Bronchial epithelial cell (primary cell): ENCODE measurements around the gene ASCC3. TPM values are rescaled to one million over a fixed set of nuclear protein-coding genes. Genes with fewer than 3 reads are reported as not detected.

Experiments used
- DNase-seq: peaks from one replicate; pipeline ENCODE4 v3.0.0-alpha.2; 2010; ENCODE audit warnings: low read depth
- FAIRE-seq: peaks from 2 replicates; lab custom pipeline; 2011; peaks lifted over from hg19 to GRCh38; lab: Jason Lieb, UNC
- H3K27me3 ChIP-seq: 2 replicates; pipeline ENCODE4 v1.5.1; 2011; ENCODE audit warnings: low read length; ENCODE audit not compliant: control insufficient read depth, insufficient read depth
- H3K36me3 ChIP-seq: 2 replicates; pipeline ENCODE4 v1.5.1; 2011; ENCODE audit warnings: low read length; ENCODE audit not compliant: control insufficient read depth, insufficient read depth
- H3K4me3 ChIP-seq: 2 replicates; pipeline ENCODE4 v1.5.1; 2011; ENCODE audit warnings: mild to moderate bottlenecking, low read depth, low read length, control low read depth
- CTCF ChIP-seq: IDR thresholded peaks from 2 replicates; pipeline ENCODE4 v1.5.1; 2011; ENCODE audit warnings: mild to moderate bottlenecking, moderate library complexity, low read length, control low read depth, inconsistent platforms; ENCODE audit not compliant: insufficient read depth, severe bottlenecking
- total RNA-seq: library from RNA; depleted of rRNA; stranded (reverse); fragments of >200 nt; gene quantifications from 2 replicates; pipeline ENCODE4 v1.2.1, GENCODE V29; 2014

ASCC3 gene
- total RNA-seq, 1 donor from 2014 or later: 52.7 TPM

GRCh38 chr6:100905067-100905466, 23.9 kb upstream of the ASCC3 start:
- no peak for TF ChIP-seq CTCF
- FAIRE-seq: no peak
- Histone ChIP-seq H3K36me3 (no peaks in the 10 kb centered on the region), H3K27me3 (no peaks in the 10 kb centered on the region), H3K4me3 (no peak overlapping the region)
- no peak for DNase-seq

GRCh38 chr6:100904316-100904715, 23.2 kb upstream of the ASCC3 start:
- no peaks in the 10 kb centered on the region for H3K27me3 ChIP-seq
- TF ChIP-seq CTCF: no peak
- H3K4me3 ChIP-seq: no peak overlapping the region
- no peak for DNase-seq
- no peak for FAIRE-seq
- H3K36me3 ChIP-seq: no peaks in the 10 kb centered on the region

GRCh38 chr6:100901582-100901981, 20.5 kb upstream of the ASCC3 start:
- H3K27me3 ChIP-seq: no peaks in the 10 kb centered on the region
- DNase-seq: no peak
- no peak for TF ChIP-seq CTCF
- no peak for FAIRE-seq
- no peaks in the 10 kb centered on the region for H3K36me3 ChIP-seq
- no peak overlapping the region for H3K4me3 ChIP-seq

GRCh38 chr6:100899202-100899601, 18.1 kb upstream of the ASCC3 start:
- no peak for DNase-seq
- FAIRE-seq: no peak
- TF ChIP-seq CTCF: no peak
- no peaks in the 10 kb centered on the region for H3K27me3 ChIP-seq
- H3K4me3 ChIP-seq: no peak overlapping the region
- no peaks in the 10 kb centered on the region for H3K36me3 ChIP-seq

- no peak for DNase-seq
- TF ChIP-seq CTCF: no peak
- no peaks in the 10 kb centered on the region for H3K36me3 ChIP-seq
Observed at GRCh38 chr6:100897671-100898070, 16.5 kb upstream of the ASCC3 start.

GRCh38 chr6:100893743-100894142, 12.6 kb upstream of the ASCC3 start:
- Histone ChIP-seq H3K4me3 (no peak overlapping the region), H3K36me3 (no peaks in the 10 kb centered on the region), H3K27me3 (no peaks in the 10 kb centered on the region)
- TF ChIP-seq CTCF: no peak
- DNase-seq (no peak), FAIRE-seq (no peak)

More at GRCh38 chr6:100897671-100898070, 16.5 kb upstream of the ASCC3 start:
- Histone ChIP-seq H3K27me3 (no peaks in the 10 kb centered on the region), H3K4me3 (no peak overlapping the region)
- FAIRE-seq: no peak
